C4-2B (cell line): ENCODE measurements around the gene TGFA.

ENCODE experiments used
- H3K27ac ChIP-seq: fragments of 450-650 bp; 2 replicates; pipeline ENCODE4 v1.5.1; 2017
- CTCF ChIP-seq: fragments of 450-650 bp; conservative IDR thresholded peaks from 2 replicates; pipeline ENCODE4 v1.5.1; 2017; ENCODE audit warnings: mild to moderate bottlenecking
- ZFX ChIP-seq: fragments of 450-650 bp; IDR thresholded peaks from 2 replicates; pipeline ENCODE4 v1.6.1; 2017

The TGFA gene

GRCh38 chr2:70561893-70562292 is 8.3 kb upstream of the TGFA start:
- no peak for TF ChIP-seq ZFX

GRCh38 chr2:70560442-70560841 is 6.8 kb upstream of the TGFA start:
- no peak overlapping the region for H3K27ac ChIP-seq
- TF ChIP-seq ZFX (no peak), CTCF (no peak)

More at GRCh38 chr2:70561893-70562292, 8.3 kb upstream of the TGFA start:
- H3K27ac ChIP-seq, result no peak overlapping the region

- no peak for TF ChIP-seq ZFX
- no peak for TF ChIP-seq CTCF
- H3K27ac ChIP-seq, result no peak overlapping the region
Measured at GRCh38 chr2:70560040-70560439, 6.4 kb upstream of the TGFA start.

- no peak for TF ChIP-seq CTCF
- TF ChIP-seq ZFX, result no peak
Measured at GRCh38 chr2:70558195-70558808, 4.7 kb upstream of the TGFA start.

GRCh38 chr2:70557171-70557838 is 3.7 kb upstream of the TGFA start:
- TF ChIP-seq CTCF (no peak), ZFX (no peak)
- H3K27ac ChIP-seq, result no peak overlapping the region

More at GRCh38 chr2:70558195-70558808, 4.7 kb upstream of the TGFA start:
- no peak overlapping the region for H3K27ac ChIP-seq

- TF ChIP-seq CTCF (no peak), ZFX (no peak)
- H3K27ac ChIP-seq, result no peak overlapping the region
Measured at GRCh38 chr2:70556608-70557007, 3.0 kb upstream of the TGFA start.

- TF ChIP-seq CTCF (peak; percentile 42), ZFX (no peak)
- peak overlapping the region; percentile 12; the same call in 1 of the 2 replicates for H3K27ac ChIP-seq
Measured at GRCh38 chr2:70554338-70554892, 789 bp upstream of the TGFA start.
